Upper lobe of left lung (tissue), 6 donors: ENCODE measurements around the gene PTPN23. TPM values are rescaled to one million over a fixed set of nuclear protein-coding genes. Genes with fewer than 3 reads are reported as not detected.
A peak's percentile ranks its signal among the peaks of the same experiment; 100 is the strongest.

ENCODE experiments used
- ATAC-seq, 2 donors: fragments of 200-7000 bp; cut with Tn5 transposase; one replicate each; pipeline ENCODE4 v1.9.1; 2022; ENCODE audit warnings: mild to moderate bottlenecking in 2 of 2, moderate library complexity in 2 of 2; ENCODE audit not compliant: low FRiP score in 2 of 2
- DNase-seq, 2 donors: peaks; one replicate each; pipeline ENCODE4 v3.0.0-alpha.2; 2019 to 2020
- H3K27ac ChIP-seq, 4 donors: fragments of 200-600 bp; sonication (generic); one replicate each; pipeline ENCODE4 v1.5.1; 2016 to 2019
- H3K27me3 ChIP-seq, 4 donors: fragments of 200-600 bp; sonication (generic); one replicate each; pipeline ENCODE4 v1.5.1; 2017 to 2019
- H3K36me3 ChIP-seq, 4 donors: fragments of 200-600 bp; sonication (generic); one replicate each; pipeline ENCODE4 v1.5.1; 2016 to 2019
- H3K4me1 ChIP-seq, 4 donors: fragments of 200-600 bp; sonication (generic); one replicate each; pipeline ENCODE4 v1.5.1; 2018 to 2019
- H3K4me3 ChIP-seq, 4 donors: fragments of 200-600 bp; sonication (generic); one replicate each; pipeline ENCODE4 v1.5.1; 2017 to 2019; ENCODE audit warnings: mild to moderate bottlenecking in 2 of 4, moderate library complexity in 1 of 4
- H3K9me3 ChIP-seq, 4 donors: fragments of 200-600 bp; sonication (generic); one replicate each; pipeline ENCODE4 v1.5.1; 2018 to 2019
- EP300 ChIP-seq, 4 donors: sonication (generic); formaldehyde crosslinking; IDR thresholded peaks; one replicate each; pipeline ENCODE4 v1.5.1; 2017; ENCODE audit warnings: antibody characterized with exemption in 4 of 4, control low read depth in 2 of 4
- POLR2A ChIP-seq, 4 donors: fragments of 450-650 bp; IDR thresholded peaks; one replicate each; pipeline ENCODE4 v1.5.1; 2016 to 2017; ENCODE audit warnings: antibody characterized with exemption in 4 of 4, mild to moderate bottlenecking in 2 of 4
- POLR2AphosphoS5 ChIP-seq, 2 donors: sonication (generic); formaldehyde crosslinking; IDR thresholded peaks; one replicate each; pipeline ENCODE4 v1.5.1; 2017; ENCODE audit warnings: antibody characterized with exemption in 2 of 2
- WGBS, 2 donors: methylation state at CpG; one replicate each; pipeline ENCODE4 v1.1.5; 2017 to 2018; 5-methylcytosine and 5-hydroxymethylcytosine counted together
- total RNA-seq, 6 donors: library from RNA; depleted of rRNA in 4 of 6; stranded (reverse); fragments of >200 nt in 4 of 6; gene quantifications; one replicate each; pipeline versions ENCODE4 v1.1.0 to v1.2.1, GENCODE V29; 2016 to 2021
- TF ChIP-seq, protein P1 (sequence below), 6 experiments: fragments of 450-650 bp in 4 of 6; fragments of 200-600 bp in 2 of 6; sonication (generic) in 2 of 6; IDR thresholded peaks; one replicate each; pipeline ENCODE4 v1.5.1; 2016 to 2019; ENCODE audit warnings: antibody characterized with exemption in 6 of 6
- donor health status: DM: no; HTN: no; CAD: no; lungs with moderate emphysema.
- donor health status: DM: no; HTN: yes; CAD: no; lungs with severe emphysema.

Gene PTPN23
- total RNA-seq, 6 donors from 2014 or later = 32.7 to 93.3 (median 53.7) TPM

DNA sequence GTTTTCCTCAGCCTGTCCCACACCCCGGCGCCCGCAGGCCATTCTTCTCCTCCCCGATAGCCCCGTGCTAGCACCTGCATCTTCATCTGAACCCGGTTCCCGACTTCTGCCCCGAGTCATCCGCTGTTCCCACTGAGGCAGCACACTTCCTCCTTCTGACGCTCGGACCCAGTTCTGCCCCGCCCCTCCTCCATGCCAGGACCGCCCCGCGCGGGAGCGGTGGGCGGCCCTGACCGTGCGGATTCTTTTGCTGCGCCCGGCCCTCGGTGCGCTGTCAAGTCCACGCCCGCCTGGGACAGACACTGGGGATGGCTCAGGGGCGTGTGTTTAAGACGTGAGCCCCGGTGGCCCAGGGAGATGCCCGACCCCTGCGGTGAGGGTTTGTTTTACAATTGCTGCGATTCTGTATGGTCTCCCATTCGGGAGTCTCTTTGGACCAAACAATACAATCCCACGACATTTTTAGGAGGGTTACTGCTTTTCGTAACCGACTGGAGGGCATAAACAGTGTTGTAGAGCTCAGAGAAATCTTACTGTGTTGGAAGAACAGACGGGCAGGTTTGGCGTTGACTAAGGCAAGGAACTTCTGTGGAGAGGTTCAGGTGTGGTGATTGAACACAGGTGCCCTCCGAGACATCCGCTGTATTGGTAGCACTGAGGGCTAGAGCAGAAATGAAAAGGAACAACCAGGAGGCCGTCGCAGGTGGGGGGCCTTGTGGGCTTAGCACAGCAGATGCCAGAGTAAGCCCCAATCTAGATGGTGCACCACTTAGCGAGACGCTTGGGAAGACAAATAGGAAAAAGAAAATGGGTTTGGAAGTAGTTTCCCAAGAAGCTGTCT lies 716 bp downstream of the PTPN23 start:
- Histone ChIP-seq H3K4me3 (peak overlapping the region; percentile 76 to 88 (median 80)), H3K9me3 (no peaks in the 10 kb centered on the region), H3K36me3 (peaks cover 0 to 8% (median 2%) of the 10 kb centered on the region in 4 donors), H3K27ac (peak overlapping the region; percentile 94 to 97 (median 96)), H3K27me3 (no peaks in the 10 kb centered on the region), H3K4me1 (peaks cover 30 to 68% (median 33%) of the 10 kb centered on the region in 4 donors)
- DNase-seq (peak; percentile 88 to 95), ATAC-seq (peak; percentile 90 to 93)
- TF ChIP-seq, protein P1, sequence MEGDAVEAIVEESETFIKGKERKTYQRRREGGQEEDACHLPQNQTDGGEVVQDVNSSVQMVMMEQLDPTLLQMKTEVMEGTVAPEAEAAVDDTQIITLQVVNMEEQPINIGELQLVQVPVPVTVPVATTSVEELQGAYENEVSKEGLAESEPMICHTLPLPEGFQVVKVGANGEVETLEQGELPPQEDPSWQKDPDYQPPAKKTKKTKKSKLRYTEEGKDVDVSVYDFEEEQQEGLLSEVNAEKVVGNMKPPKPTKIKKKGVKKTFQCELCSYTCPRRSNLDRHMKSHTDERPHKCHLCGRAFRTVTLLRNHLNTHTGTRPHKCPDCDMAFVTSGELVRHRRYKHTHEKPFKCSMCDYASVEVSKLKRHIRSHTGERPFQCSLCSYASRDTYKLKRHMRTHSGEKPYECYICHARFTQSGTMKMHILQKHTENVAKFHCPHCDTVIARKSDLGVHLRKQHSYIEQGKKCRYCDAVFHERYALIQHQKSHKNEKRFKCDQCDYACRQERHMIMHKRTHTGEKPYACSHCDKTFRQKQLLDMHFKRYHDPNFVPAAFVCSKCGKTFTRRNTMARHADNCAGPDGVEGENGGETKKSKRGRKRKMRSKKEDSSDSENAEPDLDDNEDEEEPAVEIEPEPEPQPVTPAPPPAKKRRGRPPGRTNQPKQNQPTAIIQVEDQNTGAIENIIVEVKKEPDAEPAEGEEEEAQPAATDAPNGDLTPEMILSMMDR (IDR thresholded peaks at IDR 0.05) = no peak
- peak in 1 of 4 donors; percentile 66 for TF ChIP-seq POLR2A (IDR thresholded peaks at IDR 0.05)
- TF ChIP-seq POLR2AphosphoS5 (IDR thresholded peaks at IDR 0.05) = no peak
- WGBS, 2 donors = 8 to 12% methylated on average over 26 to 39 of the region's 44 CpGs

DNA sequence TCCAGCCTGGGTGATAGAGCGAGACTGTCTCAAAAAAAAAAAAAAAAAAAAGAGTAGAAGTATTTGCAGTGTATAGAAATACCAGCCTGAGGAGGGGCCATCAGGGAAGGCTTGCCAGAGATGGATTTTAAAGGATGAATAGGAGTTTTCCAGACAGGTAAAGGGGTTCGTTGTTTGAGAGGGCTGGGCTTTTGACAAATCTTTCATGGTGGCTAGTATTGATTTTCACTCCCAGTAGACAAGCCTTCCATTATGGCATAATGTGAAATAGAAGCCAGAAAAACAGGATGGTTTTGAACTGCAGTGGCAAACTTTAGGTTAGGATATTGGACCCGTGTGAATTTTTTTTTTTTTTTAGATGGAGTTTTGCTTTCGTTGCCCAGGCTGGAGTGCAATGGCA lies 3.6 kb downstream of the PTPN23 start:
- Histone ChIP-seq H3K9me3 (no peaks in the 10 kb centered on the region), H3K27me3 (no peaks in the 10 kb centered on the region), H3K36me3 (peaks cover 0 to 20% (median 8%) of the 10 kb centered on the region in 4 donors), H3K4me1 (peaks cover 21 to 52% (median 29%) of the 10 kb centered on the region in 4 donors), H3K4me3 (no peak overlapping the region), H3K27ac (peak overlapping the region in 1 of 4 donors; percentile 46)
- no peak for TF ChIP-seq EP300 (IDR thresholded peaks at IDR 0.05)
- no peak for TF ChIP-seq POLR2A (IDR thresholded peaks at IDR 0.05)
- no peak for TF ChIP-seq POLR2AphosphoS5 (IDR thresholded peaks at IDR 0.05)
- TF ChIP-seq, protein P1 (IDR thresholded peaks at IDR 0.05) = no peak
- ATAC-seq = no peak
- 91 to 94% methylated on average over 4 of the region's 4 CpGs for WGBS, 2 donors
- no peak for DNase-seq

DNA sequence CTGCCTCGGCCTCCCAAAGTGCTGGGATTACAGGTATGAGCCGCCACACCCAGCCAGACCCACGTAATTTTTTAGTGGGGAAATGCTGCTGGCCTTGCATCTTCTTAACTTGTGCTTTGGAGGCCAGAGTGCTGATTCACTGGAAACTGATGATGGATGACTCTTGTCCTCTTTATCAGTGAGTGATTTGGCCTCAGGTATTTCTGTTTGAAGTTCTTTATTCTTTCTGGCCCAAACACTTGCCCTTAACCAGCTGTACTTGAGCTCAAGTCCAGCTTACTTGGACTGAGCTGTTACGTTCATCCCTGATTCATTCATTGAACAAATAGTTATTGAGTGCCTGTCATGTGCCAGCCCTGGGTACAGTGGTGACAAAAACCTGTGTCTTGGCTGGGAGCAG lies 4.2 kb downstream of the PTPN23 start:
- DNase-seq = peak in 1 of 2 donors; percentile 47
- no peaks in the 10 kb centered on the region for H3K9me3 ChIP-seq
- WGBS, 2 donors = 78 to 82% methylated on average over 3 to 4 of the region's 4 CpGs
- H3K36me3 ChIP-seq = peaks cover 0 to 20% (median 8%) of the 10 kb centered on the region in 4 donors
- no peak for ATAC-seq
- peaks cover 16 to 46% (median 23%) of the 10 kb centered on the region in 4 donors for H3K4me1 ChIP-seq
- TF ChIP-seq EP300 (IDR thresholded peaks at IDR 0.05) = no peak
- TF ChIP-seq POLR2A (IDR thresholded peaks at IDR 0.05) = no peak
- no peak overlapping the region for H3K4me3 ChIP-seq
- no peaks in the 10 kb centered on the region for H3K27me3 ChIP-seq
- H3K27ac ChIP-seq = peak overlapping the region; percentile 18 to 67 (median 48)

DNA sequence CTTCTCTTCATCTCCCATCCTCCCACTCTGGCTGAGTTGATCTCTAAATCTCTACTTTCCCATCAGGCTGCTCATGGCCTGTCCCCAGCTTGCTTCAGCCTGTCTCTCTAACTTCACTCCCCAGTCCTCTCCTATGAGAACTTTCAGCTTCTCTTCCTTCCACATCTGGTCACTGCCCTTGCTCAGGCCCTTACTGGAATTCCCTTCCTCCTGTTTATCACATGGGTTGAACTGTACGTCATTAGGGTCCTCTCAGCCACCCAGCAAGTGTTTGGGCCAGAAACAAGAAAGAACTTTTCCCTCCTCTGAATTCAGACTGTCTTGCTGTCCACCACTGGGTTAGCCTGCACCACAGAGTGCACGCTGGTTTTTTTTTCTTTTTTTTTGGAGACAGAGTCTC lies 5.0 kb downstream of the PTPN23 start:
- ATAC-seq = no peak
- Histone ChIP-seq H3K36me3 (peaks cover 0 to 20% (median 8%) of the 10 kb centered on the region in 4 donors), H3K27me3 (no peaks in the 10 kb centered on the region), H3K9me3 (no peaks in the 10 kb centered on the region), H3K27ac (peak overlapping the region; percentile 18 to 67 (median 35)), H3K4me1 (peaks cover 16 to 43% (median 22%) of the 10 kb centered on the region in 4 donors), H3K4me3 (no peak overlapping the region)
- TF ChIP-seq, protein P1 (IDR thresholded peaks at IDR 0.05) = no peak
- TF ChIP-seq POLR2AphosphoS5 (IDR thresholded peaks at IDR 0.05) (no peak), POLR2A (IDR thresholded peaks at IDR 0.05) (no peak), EP300 (IDR thresholded peaks at IDR 0.05) (no peak)
- no peak for DNase-seq
- WGBS, 2 donors = 84 to 85% methylated on average over 2 of the region's 2 CpGs

DNA sequence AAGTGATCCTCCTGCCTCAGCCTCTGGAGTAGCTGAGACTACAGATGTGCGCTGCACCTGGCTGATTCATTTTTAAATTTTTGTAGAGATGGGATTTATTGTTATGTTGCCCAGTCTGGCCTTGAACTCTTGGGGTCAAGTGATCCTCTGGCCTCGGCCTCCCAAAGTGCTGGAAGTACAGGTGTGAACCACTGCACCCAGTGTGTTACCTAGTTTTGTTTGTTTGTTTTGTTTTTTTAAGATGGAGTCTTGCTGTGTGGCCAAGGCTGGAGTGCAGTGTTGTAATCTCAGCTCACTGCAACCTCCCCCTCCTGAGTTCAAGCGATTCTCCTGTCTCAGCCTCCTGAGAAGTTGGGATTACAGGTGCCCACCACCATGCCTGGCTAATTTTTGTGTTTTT lies 12.1 kb downstream of the PTPN23 start:
- 90 to 93% methylated on average over 3 of the region's 3 CpGs for WGBS, 2 donors
- TF ChIP-seq POLR2A (IDR thresholded peaks at IDR 0.05) (no peak), POLR2AphosphoS5 (IDR thresholded peaks at IDR 0.05) (no peak)
- Histone ChIP-seq H3K4me3 (no peak overlapping the region), H3K27me3 (no peaks in the 10 kb centered on the region), H3K27ac (no peak overlapping the region), H3K9me3 (no peaks in the 10 kb centered on the region), H3K36me3 (peaks cover 0 to 33% (median 11%) of the 10 kb centered on the region in 4 donors), H3K4me1 (peaks cover 18 to 26% (median 24%) of the 10 kb centered on the region in 4 donors)
- no peak for ATAC-seq
- no peak for DNase-seq
